NCI-H1048 (cell line): Measurements from ENCODE around the gene ROBO1.
"Not testable (repeated sequence)": the region's sequence is repeated elsewhere in the genome, so short reads cannot be mapped to it uniquely, and the experiment has no call there.

Experiments used
- DNase-seq: peaks from one replicate; lab custom pipeline; 2025; lab: John Stamatoyannopoulos, UW

ROBO1 gene

GRCh38 chr3:78690766-78691165 lies 1077.0 kb downstream of the ROBO1 start:
- DNase-seq, result no peak

GRCh38 chr3:78689378-78689777 lies 1078.4 kb downstream of the ROBO1 start:
- DNase-seq, result no peak

- no peak for DNase-seq
Measured at GRCh38 chr3:78687520-78687919, 1080.3 kb downstream of the ROBO1 start.

- no peak for DNase-seq
Measured at GRCh38 chr3:78683284-78683683, 1084.5 kb downstream of the ROBO1 start.

GRCh38 chr3:78675119-78675805 lies 1092.5 kb downstream of the ROBO1 start:
- not testable (repeated sequence) for DNase-seq

- no peak for DNase-seq
Measured at GRCh38 chr3:78670746-78671145, 1097.1 kb downstream of the ROBO1 start.

GRCh38 chr3:78670094-78670493 lies 1097.7 kb downstream of the ROBO1 start:
- DNase-seq, result no peak

GRCh38 chr3:78668302-78668701 lies 1099.5 kb downstream of the ROBO1 start:
- no peak for DNase-seq

GRCh38 chr3:78666470-78666800 lies 1101.4 kb downstream of the ROBO1 start:
- no peak for DNase-seq

GRCh38 chr3:78665776-78666469 lies 1101.9 kb downstream of the ROBO1 start:
- no peak for DNase-seq

GRCh38 chr3:78665101-78665500 lies 1102.7 kb downstream of the ROBO1 start:
- DNase-seq, result no peak

- no peak for DNase-seq
Measured at GRCh38 chr3:78660957-78661356, 1106.8 kb downstream of the ROBO1 start.

- no peak for DNase-seq
Measured at GRCh38 chr3:78659386-78659987, 1108.3 kb downstream of the ROBO1 start.

- DNase-seq, result no peak
Measured at GRCh38 chr3:78647726-78648125, 1120.1 kb downstream of the ROBO1 start.

- peak; percentile 48 for DNase-seq
Measured at GRCh38 chr3:78645628-78646310, 1122.0 kb downstream of the ROBO1 start.

GRCh38 chr3:78644847-78645246 lies 1123.0 kb downstream of the ROBO1 start:
- DNase-seq, result no peak

- DNase-seq, result no peak
Measured at GRCh38 chr3:78642226-78643035, 1125.4 kb downstream of the ROBO1 start.

- no peak for DNase-seq
Measured at GRCh38 chr3:78641703-78642102, 1126.1 kb downstream of the ROBO1 start.

GRCh38 chr3:78634316-78634715 lies 1133.5 kb downstream of the ROBO1 start:
- no peak for DNase-seq

GRCh38 chr3:78633626-78634025 lies 1134.2 kb downstream of the ROBO1 start:
- DNase-seq, result no peak

- no peak for DNase-seq
Measured at GRCh38 chr3:78632925-78633553, 1134.8 kb downstream of the ROBO1 start.

- DNase-seq, result no peak
Measured at GRCh38 chr3:78629544-78629943, 1138.3 kb downstream of the ROBO1 start.
